GM11168 (cell line): ENCODE results near the gene RETSAT.

Source experiments
- in situ Hi-C: fragments of 300-500 bp; cut with MboI; formaldehyde crosslinking; loops from one replicate; pipeline ENCODE4 v1.12.0; 2022; ENCODE audit warnings: low sequenced_read_pairs; ENCODE audit not compliant: unreplicated experiment

RETSAT gene

DNA sequence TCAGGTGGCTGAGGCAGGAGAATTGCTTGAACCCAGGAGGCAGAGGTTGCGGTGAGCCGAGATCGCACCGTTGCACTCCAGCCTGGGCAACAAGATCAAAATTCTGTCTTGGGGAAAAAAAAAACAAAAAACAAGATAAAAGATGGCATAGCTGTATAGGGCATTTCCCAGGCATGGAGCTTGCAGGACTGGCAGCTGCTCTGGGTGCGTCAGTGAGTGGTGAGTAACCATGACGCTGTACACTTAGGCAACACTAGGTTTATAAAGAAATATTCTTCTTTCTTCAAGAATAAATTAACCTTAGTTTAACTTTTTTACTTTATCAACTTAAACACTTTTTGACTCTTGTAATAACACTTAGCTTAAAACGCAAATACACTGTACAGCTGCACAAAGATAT, 41.9 kb downstream of the RETSAT start:
- in situ Hi-C loops = no loop called here

GRCh38 chr2:85310330-85310729, 44.0 kb downstream of the RETSAT start:
- in situ Hi-C loops = no loop called here

DNA sequence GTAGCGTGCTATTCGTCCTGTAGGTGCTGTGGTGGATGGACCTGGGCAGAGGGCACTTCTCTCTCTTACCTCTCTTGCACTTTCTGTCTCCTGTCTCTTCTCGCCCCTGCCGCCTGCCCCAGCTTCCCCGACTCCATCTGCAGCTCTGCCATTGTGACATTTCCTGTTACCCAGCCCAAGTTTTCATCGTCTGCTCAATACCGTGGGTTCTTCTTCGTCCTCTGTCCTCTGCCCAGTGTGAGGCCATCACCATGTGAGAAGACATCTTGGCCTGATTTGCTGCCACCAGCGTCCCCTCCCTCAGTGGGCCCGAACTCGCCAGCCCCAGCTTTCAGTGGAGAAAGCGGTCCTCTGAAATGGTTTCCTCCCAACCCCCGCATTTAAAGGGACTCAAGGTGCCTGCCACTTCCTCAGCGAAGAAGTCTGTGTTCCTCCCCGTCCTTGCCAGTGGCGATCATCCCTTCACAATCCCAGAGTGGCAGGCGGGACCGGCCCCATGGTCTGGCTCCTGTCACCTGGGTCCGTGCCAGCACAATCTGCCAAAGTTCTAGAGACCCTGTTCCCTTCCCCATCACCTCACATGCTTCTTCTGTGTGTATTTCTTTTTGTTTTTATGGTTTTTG, 44.5 kb downstream of the RETSAT start:
- in situ Hi-C loops = no loop called here

GRCh38 chr2:85308896-85309555, 45.3 kb downstream of the RETSAT start:
- in situ Hi-C loops = no loop called here

GRCh38 chr2:85308201-85308600, 46.1 kb downstream of the RETSAT start:
- in situ Hi-C loops = no loop called here

DNA sequence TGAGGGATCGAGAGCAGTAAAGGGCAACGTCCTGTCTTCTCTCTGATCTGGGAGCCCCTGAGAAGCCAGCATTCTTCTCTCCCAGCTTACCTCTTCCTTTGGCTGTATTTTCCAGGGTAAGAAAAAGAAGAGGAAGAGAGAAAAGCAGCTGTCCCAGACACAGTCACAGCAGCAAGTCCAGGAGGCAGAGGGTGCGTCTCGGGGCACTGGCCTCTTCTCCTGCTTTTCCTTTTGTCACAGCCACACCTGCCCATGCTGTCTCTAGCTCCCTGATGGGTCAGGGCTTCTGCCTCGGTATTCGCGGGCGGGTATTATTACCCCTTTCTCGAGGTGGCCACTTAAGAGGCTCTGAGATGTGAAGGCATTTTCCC, 46.8 kb downstream of the RETSAT start:
- in situ Hi-C loops = no loop called here

- in situ Hi-C loops = no loop called here
Observed at GRCh38 chr2:85303780-85304531, 50.4 kb downstream of the RETSAT start.

DNA sequence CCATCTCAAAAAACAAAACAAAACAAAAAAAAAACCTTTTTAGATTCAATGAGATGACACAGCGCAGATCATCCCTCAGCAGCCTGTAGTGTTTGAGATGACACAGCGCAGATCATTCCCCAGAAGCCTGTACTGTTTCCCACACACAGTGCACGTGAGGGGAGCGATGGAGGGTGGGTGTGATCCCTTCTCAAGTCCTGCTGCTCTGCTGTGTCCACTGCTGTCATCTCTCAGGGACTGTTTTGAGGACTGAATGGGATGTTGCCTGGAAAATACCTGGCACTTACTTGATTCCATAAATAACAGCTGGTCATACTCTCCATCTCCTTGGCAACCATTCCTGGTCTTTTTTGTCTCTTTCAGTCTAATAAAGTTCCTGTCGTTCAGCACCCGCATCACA, 52.2 kb downstream of the RETSAT start:
- in situ Hi-C loops = no loop called here
